GM19193 (cell line): Measurements from ENCODE around the gene TMEM200B.

Experiments
- POLR2A ChIP-seq: IDR thresholded peaks from 4 replicates; pipeline ENCODE4 v1.6.1; 2011; ENCODE audit not compliant: insufficient read depth, insufficient read length; ENCODE audit errors: extremely low read depth

Gene TMEM200B

DNA sequence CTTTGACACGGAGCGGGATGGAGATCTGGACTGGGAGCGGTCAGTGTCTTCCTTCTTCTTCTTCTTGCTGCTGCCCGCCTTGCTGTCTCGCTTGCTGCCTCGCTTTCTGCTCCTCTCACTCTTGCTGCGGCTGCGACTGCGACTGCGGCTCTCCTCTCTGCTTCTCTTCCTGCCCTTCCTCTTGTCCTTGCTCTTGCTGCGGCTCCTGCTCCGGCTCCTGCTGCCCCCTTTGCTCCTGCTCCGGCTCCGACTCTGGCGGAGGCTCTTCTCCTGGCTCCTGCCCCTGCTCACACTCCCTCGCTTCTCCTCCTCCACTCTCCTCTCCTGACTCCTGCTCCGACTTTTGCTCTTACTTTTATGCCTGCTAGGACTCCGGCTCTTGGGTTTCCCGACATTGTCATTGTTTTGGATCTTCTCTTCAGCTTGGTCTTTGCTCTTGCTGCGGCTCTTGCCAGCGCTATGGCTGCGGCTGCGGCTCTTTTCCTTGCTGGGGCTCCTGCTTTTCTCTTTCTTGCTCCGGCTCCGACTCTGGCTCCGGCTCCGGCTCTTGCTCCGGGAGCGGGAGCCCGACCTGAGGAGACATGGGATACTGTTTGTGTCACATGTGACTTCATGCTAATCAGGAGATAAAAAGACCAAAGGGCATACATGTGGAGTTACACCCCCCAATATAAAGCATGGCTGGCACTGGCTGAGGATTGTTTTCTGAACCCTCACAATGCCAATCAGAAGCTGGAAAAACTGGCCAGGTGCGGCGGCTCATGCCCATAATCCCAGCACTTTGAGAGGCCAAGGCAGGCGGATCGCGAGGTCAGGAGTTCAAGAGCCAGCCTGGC lies 25.2 kb upstream of the TMEM200B start:
- no peak for TF ChIP-seq POLR2A

- no peak for TF ChIP-seq POLR2A
Observed at GRCh38 chr1:29145739-29146437, 22.2 kb upstream of the TMEM200B start.

- no peak for TF ChIP-seq POLR2A
Observed at GRCh38 chr1:29144178-29144577, 20.5 kb upstream of the TMEM200B start.

DNA sequence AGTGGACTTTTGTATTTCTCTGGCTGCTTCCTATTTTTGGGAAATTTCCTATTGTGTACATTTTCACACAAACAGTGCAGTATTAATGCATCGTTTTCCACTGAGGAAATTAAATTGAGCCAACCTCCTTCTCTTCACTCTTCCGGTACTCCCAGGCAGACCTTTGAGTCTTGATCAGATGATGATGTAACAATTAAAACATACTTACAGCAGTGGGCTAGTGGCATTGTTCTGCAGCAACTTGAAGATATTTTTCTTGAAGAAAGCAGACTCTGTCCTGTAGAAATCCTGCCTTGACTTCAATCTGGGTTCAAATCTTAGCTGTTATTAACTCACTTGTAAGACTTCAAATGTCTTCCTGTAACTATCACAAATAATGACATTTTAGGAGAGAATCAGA lies 19.0 kb upstream of the TMEM200B start:
- no peak for TF ChIP-seq POLR2A

- no peak for TF ChIP-seq POLR2A
Observed at GRCh38 chr1:29136391-29136915, 12.8 kb upstream of the TMEM200B start.

DNA sequence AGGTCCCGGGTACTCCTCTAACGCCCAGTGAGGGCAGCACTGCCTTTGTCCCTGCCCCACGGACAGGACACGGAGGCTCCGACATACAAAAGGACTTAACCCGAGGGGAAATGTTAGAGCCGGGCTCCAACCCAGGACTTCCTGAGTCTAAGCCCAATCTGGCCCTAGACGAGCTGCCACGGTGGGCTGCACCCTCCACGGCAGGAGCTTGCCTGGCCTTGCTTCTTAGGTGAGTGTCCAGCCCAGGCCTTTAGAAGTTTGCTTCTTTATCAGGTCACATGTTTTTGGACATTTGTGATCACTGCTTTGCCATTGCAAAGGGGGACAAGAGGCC lies 11.0 kb upstream of the TMEM200B start:
- TF ChIP-seq POLR2A, result no peak

GRCh38 chr1:29133861-29134694 lies 10.4 kb upstream of the TMEM200B start:
- no peak for TF ChIP-seq POLR2A

DNA sequence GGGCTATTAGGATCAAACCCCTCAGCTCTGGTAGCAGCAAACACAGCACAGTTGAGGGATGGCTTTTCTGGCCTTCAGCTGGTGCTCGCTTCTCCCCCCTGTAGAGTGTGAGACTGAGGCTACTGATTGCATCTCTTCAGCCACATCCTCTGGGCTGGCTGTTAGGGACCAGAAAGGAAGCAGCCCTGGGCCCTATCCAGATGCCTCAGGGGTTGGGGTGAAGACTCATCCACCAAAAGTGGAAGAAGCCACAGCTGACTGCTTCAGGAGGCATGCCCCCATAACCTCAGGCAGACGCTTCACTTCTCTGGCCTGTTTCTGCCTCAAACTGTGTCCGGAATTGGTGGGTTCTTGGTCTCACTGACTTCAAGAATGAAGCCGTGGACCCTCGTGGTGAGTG lies 6.2 kb upstream of the TMEM200B start:
- no peak for TF ChIP-seq POLR2A

GRCh38 chr1:29128739-29129138 lies 5.0 kb upstream of the TMEM200B start:
- TF ChIP-seq POLR2A, result no peak

GRCh38 chr1:29126198-29126597 lies 2.5 kb upstream of the TMEM200B start:
- TF ChIP-seq POLR2A, result no peak

DNA sequence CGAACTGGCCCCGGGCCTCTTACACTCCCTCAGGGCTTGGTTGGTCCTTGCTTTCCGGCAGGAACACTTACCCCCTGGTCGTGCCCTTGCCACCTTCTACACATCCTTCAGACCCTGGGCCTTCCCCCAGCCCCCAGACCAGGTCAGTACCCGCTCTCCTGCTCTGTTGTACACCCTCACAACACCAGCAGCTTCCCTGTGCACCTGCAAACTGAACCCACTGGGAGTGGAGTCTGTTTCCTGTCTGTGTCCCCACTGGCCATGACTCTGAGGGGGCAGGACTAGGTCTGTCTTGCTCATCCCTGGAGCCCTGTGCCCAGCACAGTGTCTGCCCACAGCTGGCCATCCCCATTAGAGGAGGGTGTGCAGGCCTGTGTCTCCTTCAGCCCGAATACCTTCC lies 2.1 kb upstream of the TMEM200B start:
- TF ChIP-seq POLR2A, result no peak

GRCh38 chr1:29125237-29125641 lies 1.5 kb upstream of the TMEM200B start:
- TF ChIP-seq POLR2A, result no peak

DNA sequence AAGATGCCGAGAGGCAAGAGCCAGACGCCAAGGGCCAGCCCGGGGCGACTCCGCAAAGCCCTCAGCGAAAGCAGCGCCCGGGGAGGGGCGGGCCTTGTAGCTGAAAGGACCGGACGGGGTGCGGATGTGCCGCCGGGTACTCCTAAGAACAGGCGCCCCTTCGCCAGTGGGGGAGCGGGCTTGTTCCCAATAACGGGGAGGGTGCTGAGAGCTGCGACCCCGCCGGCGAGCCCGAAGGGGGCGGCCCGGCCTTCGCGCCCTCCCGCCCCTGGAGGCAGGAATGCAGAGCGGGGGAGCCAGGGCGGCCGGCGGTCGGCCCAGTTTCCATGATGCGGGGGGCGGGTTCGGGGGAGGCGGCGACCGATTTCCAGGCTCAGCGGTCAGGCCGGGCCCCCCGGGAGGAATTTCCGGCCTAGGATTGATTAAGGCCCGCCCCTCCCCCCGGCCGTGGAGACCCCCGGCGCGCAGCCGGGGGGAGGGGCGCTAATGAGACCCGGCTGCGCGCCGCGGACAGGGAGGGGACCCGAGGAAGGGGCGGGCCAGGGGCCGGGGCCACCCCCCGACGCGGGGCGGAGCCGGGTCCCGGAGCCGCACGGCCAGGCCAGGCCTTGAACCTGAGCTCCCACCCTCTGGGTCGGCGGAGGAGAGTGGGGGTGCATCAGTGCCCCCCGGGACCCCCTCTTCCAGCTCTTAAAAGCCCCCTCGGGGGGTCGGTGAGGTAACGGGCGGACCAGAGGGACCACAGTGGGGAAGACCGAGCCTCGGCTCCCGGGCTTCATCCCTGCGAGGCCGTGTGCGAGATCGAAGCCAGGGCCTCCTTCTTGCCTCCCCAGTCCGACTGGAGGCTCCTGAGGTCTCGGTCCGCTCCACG lies 898 bp upstream of the TMEM200B start:
- TF ChIP-seq POLR2A, result no peak
